Stomach (tissue), 9 donors: ENCODE data around the gene VPS52. TPM values are rescaled to one million over a fixed set of nuclear protein-coding genes. Genes with fewer than 3 reads are reported as not detected.
"Not testable (repeated sequence)": the region's sequence is repeated elsewhere in the genome, so short reads cannot be mapped to it uniquely, and the experiment has no call there.

Experiments
- DNase-seq, 2 donors: peaks; one replicate each; pipeline versions ENCODE4 v3.0.0 to v3.0.0-alpha.2; 2013 to 2019
- H3K27ac ChIP-seq, 5 donors: fragments of 200-600 bp in 4 of 5; sonication (generic) in 4 of 5; one replicate each; pipeline ENCODE4 v1.5.1; 2013 to 2019; ENCODE audit warnings: mild to moderate bottlenecking in 1 of 5, moderate library complexity in 1 of 5
- H3K27me3 ChIP-seq, 3 donors: fragments of 200-600 bp; sonication (generic); one replicate each; pipeline ENCODE4 v1.5.1; 2017 to 2019; ENCODE audit warnings: mixed run types in 1 of 3
- H3K36me3 ChIP-seq, 4 donors: fragments of 200-600 bp; sonication (generic); 1 replicate in 3 of 4; 2 replicates in 1 of 4; pipeline ENCODE4 v1.5.1; 2016 to 2019
- H3K4me1 ChIP-seq, 4 donors: fragments of 200-600 bp; sonication (generic); one replicate each; pipeline ENCODE4 v1.5.1; 2016 to 2019
- H3K4me3 ChIP-seq, 4 donors: fragments of 200-600 bp; sonication (generic) in 3 of 4; one replicate each; pipeline ENCODE4 v1.5.1; 2016 to 2019; ENCODE audit warnings: mild to moderate bottlenecking in 1 of 4
- H3K9me3 ChIP-seq, 4 donors: fragments of 200-600 bp; sonication (generic); one replicate each; pipeline ENCODE4 v1.5.1; 2016 to 2019
- CTCF ChIP-seq, 7 experiments: fragments of 450-650 bp in 4 of 7; fragments of 200-600 bp in 3 of 7; sonication (generic) in 3 of 7; IDR thresholded peaks; one replicate each; pipeline ENCODE4 v1.5.1; 2016 to 2019; ENCODE audit warnings: antibody characterized with exemption in 7 of 7, control low read depth in 2 of 7, mild to moderate bottlenecking in 1 of 7
- EP300 ChIP-seq: sonication (generic); formaldehyde crosslinking; IDR thresholded peaks from one replicate; pipeline ENCODE4 v1.6.1; 2017; ENCODE audit warnings: antibody characterized with exemption
- POLR2A ChIP-seq, 4 donors: fragments of 450-650 bp; IDR thresholded peaks; one replicate each; pipeline ENCODE4 v1.6.1; 2016; ENCODE audit warnings: antibody characterized with exemption in 4 of 4, control low read depth in 2 of 4, mild to moderate bottlenecking in 1 of 4, moderate library complexity in 1 of 4
- POLR2AphosphoS5 ChIP-seq, 3 donors: sonication (generic); formaldehyde crosslinking; IDR thresholded peaks; one replicate each; pipeline ENCODE4 v1.6.1; 2016; ENCODE audit warnings: antibody characterized with exemption in 3 of 3
- WGBS, 5 donors: extraction: QIAGEN DNeasy Blood & Tissue Kit in 3 of 5; methylation state at CpG; one replicate each; pipeline versions ENCODE4 v1.1.5 to v1.1.7; 2013 to 2018; 5-methylcytosine and 5-hydroxymethylcytosine counted together
- intact Hi-C: fragments of 100-400 bp; cut with DNase I; formaldehyde crosslinking; loops from one replicate; pipeline ENCODE4 v1.15.1; 2023; ENCODE audit warnings: low total_unique reads
- polyA plus RNA-seq, 3 donors: library from polyadenylated mRNA; stranded (reverse); fragments of 200-250 nt; gene quantifications; one replicate each; pipeline ENCODE4 v1.2.3, GENCODE V29; 2013
- total RNA-seq, 5 donors: library from RNA; depleted of rRNA; stranded (reverse); fragments of >200 nt; gene quantifications; one replicate each; pipeline versions ENCODE4 v1.1.0 to v1.2.3, GENCODE V29; 2014 to 2016
- donor health status: healthy with polysubstance abuse.
- donor health status: Bipolar disorder and iron deficiency.
- donor health status: healthy.

Gene VPS52
- total and polyA plus RNA-seq, 8 donors = 22.6 to 89.3 (median 46.5) TPM

GRCh38 chr6:33271117-33271467 lies 584 bp downstream of the VPS52 start:
- no peak for TF ChIP-seq POLR2A (IDR thresholded peaks at IDR 0.05)
- TF ChIP-seq POLR2AphosphoS5 (IDR thresholded peaks at IDR 0.05) = no peak
- TF ChIP-seq CTCF (IDR thresholded peaks at IDR 0.05) = no peak
- TF ChIP-seq EP300 = no peak
- Histone ChIP-seq H3K4me3 (peak overlapping the region; percentile 63 to 77 (median 70)), H3K4me1 (peaks cover 37 to 61% (median 56%) of the 10 kb centered on the region in 4 donors), H3K27me3 (no peaks in the 10 kb centered on the region), H3K36me3 (peaks cover 57 to 66% (median 65%) of the 10 kb centered on the region in 4 donors), H3K27ac (peak overlapping the region; percentile 91 to 96 (median 93)), H3K9me3 (no peaks in the 10 kb centered on the region)
- WGBS, 5 donors = 1 to 7% (median 2%) methylated on average over 7 of the region's 7 CpGs
- no peak for DNase-seq
- intact Hi-C loops = no loop called here

GRCh38 chr6:33264015-33264414 lies 7.7 kb downstream of the VPS52 start:
- DNase-seq = no peak
- intact Hi-C loops = no loop called here
- H3K9me3 ChIP-seq = peaks cover 0 to under 1% (median 0%) of the 10 kb centered on the region in 4 donors
- no peak overlapping the region for H3K4me3 ChIP-seq
- H3K27ac ChIP-seq = no peak overlapping the region
- TF ChIP-seq CTCF (IDR thresholded peaks at IDR 0.05) (no peak), POLR2AphosphoS5 (IDR thresholded peaks at IDR 0.05) (no peak), EP300 (no peak)
- H3K4me1 ChIP-seq = peaks cover 0 to 2% (median 0%) of the 10 kb centered on the region in 4 donors
- WGBS, 5 donors = 84 to 97% (median 93%) methylated on average over 7 of the region's 7 CpGs
- H3K36me3 ChIP-seq = peaks cover 46 to 98% (median 97%) of the 10 kb centered on the region in 4 donors
- no peaks in the 10 kb centered on the region for H3K27me3 ChIP-seq

- H3K9me3 ChIP-seq, intact Hi-C loops, H3K4me3 ChIP-seq, H3K27ac ChIP-seq, H3K27me3 ChIP-seq, H3K4me1 ChIP-seq, DNase-seq: not testable (repeated sequence)
- peaks cover 38 to 96% (median 94%) of the 10 kb centered on the region in 4 donors for H3K36me3 ChIP-seq
- 92 to 99% (median 95%) methylated on average over 3 of the region's 3 CpGs for WGBS, 5 donors
These were observed 9.2 kb downstream of the VPS52 start for GRCh38 chr6:33262490-33262889.

GRCh38 chr6:33259032-33259431 lies 12.6 kb downstream of the VPS52 start:
- no peak overlapping the region for H3K4me3 ChIP-seq
- no peak for TF ChIP-seq POLR2AphosphoS5 (IDR thresholded peaks at IDR 0.05)
- no peak for TF ChIP-seq POLR2A (IDR thresholded peaks at IDR 0.05)
- TF ChIP-seq EP300 = no peak
- no peak for TF ChIP-seq CTCF (IDR thresholded peaks at IDR 0.05)
- no peak overlapping the region for H3K27ac ChIP-seq
- H3K27me3 ChIP-seq = no peaks in the 10 kb centered on the region
- intact Hi-C loops = no loop called here
- WGBS, 5 donors = 26 to 61% (median 38%) methylated on average over 5 of the region's 5 CpGs
- peaks cover 0 to 9% (median 3%) of the 10 kb centered on the region in 4 donors for H3K9me3 ChIP-seq
- no peak for DNase-seq
- no peaks in the 10 kb centered on the region for H3K4me1 ChIP-seq
- H3K36me3 ChIP-seq = peaks cover 18 to 83% (median 77%) of the 10 kb centered on the region in 4 donors

GRCh38 chr6:33254591-33254990 lies 17.1 kb downstream of the VPS52 start:
- no peak for DNase-seq
- intact Hi-C loops = no loop called here
- Histone ChIP-seq H3K36me3 (peaks cover 12 to 56% (median 50%) of the 10 kb centered on the region in 4 donors), H3K4me1 (peaks cover 11 to 21% (median 13%) of the 10 kb centered on the region in 4 donors), H3K27me3 (no peaks in the 10 kb centered on the region), H3K4me3 (no peak overlapping the region), H3K27ac (no peak overlapping the region), H3K9me3 (peaks cover 0 to 9% (median 3%) of the 10 kb centered on the region in 4 donors)
- 92 to 99% (median 95%) methylated on average over 4 of the region's 4 CpGs for whole genome bisulfite sequencing, 5 donors
- TF ChIP-seq CTCF (IDR thresholded peaks at IDR 0.05) (no peak), POLR2AphosphoS5 (IDR thresholded peaks at IDR 0.05) (no peak), EP300 (no peak)
